IMR-90 (cell line): ENCODE data around the gene MYT1. TPM values are rescaled to one million over a fixed set of nuclear protein-coding genes. Genes with fewer than 3 reads are reported as not detected.
A peak's percentile ranks its signal among the peaks of the same experiment; 100 is the strongest.

ENCODE experiments used
- ATAC-seq: fragments of 200-7000 bp; cut with Tn5 transposase; 2 replicates; pipeline ENCODE4 v1.9.1; 2020; ENCODE audit warnings: low read depth, mild to moderate bottlenecking, moderate library complexity
- BruUV-seq: library from RNA; stranded (reverse); fragments of 400-500 nt; replicated peaks from 2 replicates; lab custom pipeline; 2021; lab: Mats Ljungman, UMichigan
- CTCF ChIA-PET: fragments of 300-600 bp; formaldehyde crosslinking; extraction: SDS; loops from one replicate; lab custom pipeline; 2021; ENCODE audit warnings: antibody characterized with exemption; lab: Yijun Ruan, JAX
- POLR2A ChIA-PET: fragments of 300-600 bp; sonication (Branson Sonifier 250); formaldehyde crosslinking; loops from one replicate; lab custom pipeline; 2022; ENCODE audit warnings: antibody characterized with exemption; ENCODE audit not compliant: unreplicated experiment; lab: Charles Lee
- DNase-seq: peaks from one replicate; pipeline ENCODE4 v3.0.0; 2013
- H2AFZ ChIP-seq: replicated peaks from 2 replicates; pipeline ENCODE3; 2013; ENCODE audit warnings: low read length, mild to moderate bottlenecking; ENCODE audit not compliant: poor library complexity
- H2AK5ac ChIP-seq: 2 replicates; pipeline ENCODE4 v1.6.1; 2013; ENCODE audit warnings: low read depth, low read length, inconsistent platforms
- H2AK9ac ChIP-seq: replicated peaks from 2 replicates; pipeline ENCODE3; 2013; ENCODE audit warnings: mild to moderate bottlenecking, low read depth, low read length, moderate library complexity; ENCODE audit not compliant: poor library complexity
- H2BK120ac ChIP-seq: 2 replicates; pipeline ENCODE4 v1.6.1; 2013; ENCODE audit warnings: low read depth, low read length, inconsistent platforms
- H2BK15ac ChIP-seq: 3 replicates; pipeline ENCODE4 v1.6.1; 2013; ENCODE audit warnings: low read depth, low read length, inconsistent platforms
- H2BK20ac ChIP-seq: 2 replicates; pipeline ENCODE4 v1.6.1; 2013; ENCODE audit warnings: low read depth, mild to moderate bottlenecking, inconsistent platforms, low read length, moderate library complexity
- H2BK5ac ChIP-seq: 2 replicates; pipeline ENCODE4 v1.6.1; 2013; ENCODE audit warnings: mild to moderate bottlenecking, low read depth, low read length, inconsistent platforms; ENCODE audit not compliant: poor library complexity, severe bottlenecking
- H3K14ac ChIP-seq: replicated peaks from 2 replicates; pipeline ENCODE4 v1.6.1; 2013; ENCODE audit warnings: low read depth, low read length, inconsistent platforms
- H3K18ac ChIP-seq: 2 replicates; pipeline ENCODE4 v1.6.1; 2013; ENCODE audit warnings: low read depth, low read length, control low read depth
- H3K23ac ChIP-seq: 2 replicates; pipeline ENCODE4 v1.6.1; 2013; ENCODE audit warnings: low read depth, low read length, inconsistent platforms
- H3K27ac ChIP-seq: 2 replicates; pipeline ENCODE4 v1.5.1; 2013; ENCODE audit warnings: mild to moderate bottlenecking, control low read depth, low read length; ENCODE audit not compliant: insufficient read depth
- H3K27me3 ChIP-seq: 2 replicates; pipeline ENCODE4 v1.6.1; 2013; ENCODE audit warnings: low read length; ENCODE audit not compliant: control insufficient read depth, insufficient read depth
- H3K36me3 ChIP-seq: 2 replicates; pipeline ENCODE4 v1.6.1; 2013; ENCODE audit warnings: low read length, mixed read lengths; ENCODE audit not compliant: control insufficient read depth, insufficient read depth
- H3K4ac ChIP-seq: 2 replicates; pipeline ENCODE4 v1.6.1; 2013; ENCODE audit warnings: low read depth, low read length, inconsistent platforms
- H3K4me1 ChIP-seq: 2 replicates; pipeline ENCODE4 v1.6.1; 2013; ENCODE audit warnings: low read length, mixed read lengths; ENCODE audit not compliant: control insufficient read depth, insufficient read depth
- H3K4me2 ChIP-seq: 2 replicates; pipeline ENCODE4 v1.6.1; 2013; ENCODE audit warnings: low read depth, mild to moderate bottlenecking, control low read depth, low read length, moderate library complexity
- H3K4me3 ChIP-seq: 2 replicates; pipeline ENCODE4 v1.5.1; 2013; ENCODE audit warnings: low read depth, mild to moderate bottlenecking, control low read depth, low read length, moderate library complexity; ENCODE audit not compliant: insufficient read depth
- H3K56ac ChIP-seq: 2 replicates; pipeline ENCODE4 v1.6.1; 2013; ENCODE audit warnings: low read length, inconsistent platforms; ENCODE audit not compliant: insufficient read depth; ENCODE audit errors: extremely low read depth
- H3K79me1 ChIP-seq, 2 experiments: 2 replicates each; pipeline ENCODE4 v1.6.1; 2013; ENCODE audit warnings: low read length in 2 of 2, inconsistent platforms in 1 of 2, low read depth in 1 of 2
- H3K9ac ChIP-seq: 2 replicates; pipeline ENCODE4 v1.6.1; 2013; ENCODE audit warnings: low read depth, low read length, control low read depth
- H3K9me1 ChIP-seq: 2 replicates; pipeline ENCODE4 v1.6.1; 2013; ENCODE audit warnings: low read length, inconsistent platforms; ENCODE audit not compliant: insufficient read depth
- H3K9me3 ChIP-seq: 2 replicates; pipeline ENCODE4 v1.6.1; 2013; ENCODE audit warnings: low read length; ENCODE audit not compliant: control insufficient read depth, insufficient read depth
- H4K20me1 ChIP-seq: 2 replicates; pipeline ENCODE4 v1.6.1; 2013; ENCODE audit warnings: low read length, inconsistent platforms; ENCODE audit not compliant: insufficient read depth
- H4K5ac ChIP-seq: 2 replicates; pipeline ENCODE4 v1.6.1; 2013; ENCODE audit warnings: mild to moderate bottlenecking, low read depth, low read length, control low read depth
- H4K8ac ChIP-seq, 2 experiments: 2 replicates each; pipeline ENCODE4 v1.6.1; 2013; ENCODE audit warnings: low read depth in 2 of 2, low read length in 2 of 2, control low read depth in 1 of 2, inconsistent platforms in 1 of 2
- H4K91ac ChIP-seq: 2 replicates; pipeline ENCODE4 v1.6.1; 2013; ENCODE audit warnings: low read depth, low read length, inconsistent platforms; ENCODE audit not compliant: insufficient read depth
- CEBPB ChIP-seq: IDR thresholded peaks from 2 replicates; pipeline ENCODE4 v1.6.1; 2012; ENCODE audit warnings: low read depth, low read length, improper control_type of control experiment
- MAZ ChIP-seq: IDR thresholded peaks from 2 replicates; pipeline ENCODE4 v1.6.1; 2012; ENCODE audit warnings: low read depth, mild to moderate bottlenecking, low read length, improper control_type of control experiment, moderate library complexity, borderline replicate concordance
- MXI1 ChIP-seq: IDR thresholded peaks from 2 replicates; pipeline ENCODE4 v1.6.1; 2012; ENCODE audit warnings: low read depth, mild to moderate bottlenecking, low read length, moderate library complexity, borderline replicate concordance
- NFE2L2 ChIP-seq: fragments of 150-350 bp; IDR thresholded peaks from 2 replicates; pipeline ENCODE4 v1.6.1; 2016; ENCODE audit warnings: low read depth, mild to moderate bottlenecking, low read length
- WGBS, 2 experiments: methylation state at CpG; one replicate each; pipeline versions ENCODE4 v1.1.5 to v1.1.7; 2013; ENCODE audit warnings: missing lambda C conversion rate in 2 of 2; ENCODE audit not compliant: insufficient read length in 1 of 2; ENCODE audit errors: extremely low coverage in 2 of 2; 5-methylcytosine and 5-hydroxymethylcytosine counted together
- dilution Hi-C: fragments of 300-500 bp; cut with HindIII; formaldehyde crosslinking; loops from one replicate; pipeline ENCODE4 v1.14.3; 2018; ENCODE audit warnings: low sequenced_read_pairs; ENCODE audit not compliant: unreplicated experiment
- in situ Hi-C: fragments of 300-500 bp; cut with MboI; formaldehyde crosslinking; loops from 3 replicates; pipeline ENCODE4 v1.14.3; 2019; ENCODE audit warnings: low sequenced_read_pairs, inconsistent platforms, mixed read lengths
- intact Hi-C: fragments of 100-400 bp; cut with micrococcal nuclease; formaldehyde crosslinking; loops from 2 replicates; pipeline ENCODE4 v1.10.0; 2022
- polyA plus RNA-seq, 3 experiments: library from polyadenylated mRNA; depleted of rRNA; stranded (reverse); fragments of >200 nt; gene quantifications; 2 replicates each; pipeline ENCODE4 v1.2.3, GENCODE V29; 2012; ENCODE audit warnings: low replicate concordance in 1 of 3
- total RNA-seq: library from RNA; depleted of rRNA; stranded (reverse); fragments of >200 nt; gene quantifications from 2 replicates; pipeline ENCODE4 v1.2.3, GENCODE V29; 2012
- TF ChIP-seq, protein P1 (sequence below): fragments of 150-350 bp; IDR thresholded peaks from 2 replicates; pipeline ENCODE4 v1.6.1; 2016; ENCODE audit warnings: low read depth, mild to moderate bottlenecking, low read length, moderate library complexity, borderline replicate concordance

MYT1 gene
- total and polyA plus RNA-seq, 2 of the 4 experiments (the other 2 are of a cell fraction), result not detected

DNA sequence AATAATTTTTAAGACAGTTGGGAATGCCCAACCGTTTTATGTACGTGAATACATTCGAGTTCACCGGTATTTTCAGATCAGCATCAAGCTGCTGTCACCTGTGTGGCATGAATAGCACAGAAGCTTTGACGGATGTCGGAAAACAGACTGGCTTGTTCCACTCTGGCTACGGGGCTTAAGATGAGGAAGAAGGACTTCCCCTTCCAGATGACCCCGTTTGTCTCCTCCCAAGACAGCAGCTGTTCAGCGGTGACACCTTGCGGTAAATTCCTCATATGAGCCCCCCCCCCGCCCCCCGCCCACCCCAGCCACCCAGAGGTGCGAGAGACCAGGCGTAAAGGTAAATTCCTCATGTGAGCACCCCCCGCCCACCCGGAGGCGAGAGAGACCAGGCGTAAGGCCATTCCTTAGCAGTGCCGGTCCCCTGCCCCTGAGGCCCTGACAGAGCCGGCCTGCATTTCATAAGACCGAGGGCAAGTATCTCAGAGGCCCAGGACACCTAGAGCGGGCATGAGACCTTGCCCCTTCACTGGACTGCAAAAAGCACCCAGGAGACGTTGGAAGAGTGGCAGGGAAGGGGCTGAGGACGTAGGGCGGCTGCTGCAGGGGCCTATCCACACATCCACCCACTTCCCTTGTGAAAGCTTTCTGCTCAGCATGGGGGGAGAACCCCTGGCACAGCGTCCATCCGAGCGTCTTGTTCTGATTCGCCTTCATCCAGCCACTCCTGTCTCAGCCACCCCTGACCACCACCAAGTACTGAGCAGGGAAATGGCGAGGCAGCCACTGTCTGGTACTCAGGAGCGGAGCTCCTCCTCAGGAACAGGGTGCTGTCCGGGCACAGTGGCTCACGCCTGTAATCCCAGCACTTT lies 84.0 kb downstream of the MYT1 start (continued):
- no peak for TF ChIP-seq MAZ

DNA sequence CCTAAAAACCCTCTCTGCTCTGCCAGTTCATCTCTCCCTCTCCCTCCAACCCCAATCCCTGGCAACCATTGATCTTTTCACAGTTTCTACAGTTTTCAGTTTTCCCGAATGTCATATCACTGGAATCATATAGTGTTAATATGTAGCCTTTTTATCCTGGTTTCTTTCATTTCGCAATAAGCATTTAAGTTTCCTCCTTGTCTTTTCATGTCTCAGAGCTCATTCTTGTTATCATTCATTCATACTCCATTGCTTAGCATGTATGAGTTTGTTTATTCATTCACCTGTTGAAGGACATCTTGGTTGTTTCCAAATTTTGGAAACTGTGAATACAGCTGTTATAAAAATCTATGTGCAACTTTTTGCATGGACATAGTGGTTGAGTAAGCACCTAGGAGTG lies 85.8 kb downstream of the MYT1 start:
- Histone ChIP-seq H3K4me1 (peaks cover 2% of the 10 kb centered on the region; the same call in 1 of the 2 replicates), H2BK20ac (no peak overlapping the region), H2BK5ac (no peak overlapping the region), H2AK9ac (no peak overlapping the region), H4K20me1 (no peaks in the 10 kb centered on the region), H3K4me3 (no peak overlapping the region), H4K8ac (no peak overlapping the region), H3K36me3 (no peaks in the 10 kb centered on the region), H3K23ac (no peak overlapping the region), H3K4me2 (no peak overlapping the region), H3K4ac (no peak overlapping the region), H2BK120ac (no peak overlapping the region), H3K18ac (no peak overlapping the region), H3K14ac (no peak overlapping the region), H4K91ac (no peak overlapping the region), H3K27me3 (peaks cover 39% of the 10 kb centered on the region), H4K5ac (no peak overlapping the region), H2BK15ac (no peak overlapping the region), H3K27ac (no peak overlapping the region), H3K9ac (no peak overlapping the region), H2AK5ac (no peak overlapping the region), H3K9me1 (no peaks in the 10 kb centered on the region), H3K9me3 (no peaks in the 10 kb centered on the region), H2AFZ (no peak overlapping the region), H3K79me1 (no peaks in the 10 kb centered on the region), H3K56ac (no peak overlapping the region)
- dilution Hi-C loops, result no loop called here
- in situ Hi-C loops, result no loop called here
- intact Hi-C loops, result no loop called here
- TF ChIP-seq, protein P1, sequence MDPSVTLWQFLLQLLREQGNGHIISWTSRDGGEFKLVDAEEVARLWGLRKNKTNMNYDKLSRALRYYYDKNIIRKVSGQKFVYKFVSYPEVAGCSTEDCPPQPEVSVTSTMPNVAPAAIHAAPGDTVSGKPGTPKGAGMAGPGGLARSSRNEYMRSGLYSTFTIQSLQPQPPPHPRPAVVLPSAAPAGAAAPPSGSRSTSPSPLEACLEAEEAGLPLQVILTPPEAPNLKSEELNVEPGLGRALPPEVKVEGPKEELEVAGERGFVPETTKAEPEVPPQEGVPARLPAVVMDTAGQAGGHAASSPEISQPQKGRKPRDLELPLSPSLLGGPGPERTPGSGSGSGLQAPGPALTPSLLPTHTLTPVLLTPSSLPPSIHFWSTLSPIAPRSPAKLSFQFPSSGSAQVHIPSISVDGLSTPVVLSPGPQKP, result no peak
- no peak for TF ChIP-seq NFE2L2
- TF ChIP-seq CEBPB, result peak; percentile 80
- TF ChIP-seq MXI1, result no peak
- DNase-seq (no peak), ATAC-seq (no peak)
- no CpG with 5 or more reads among the region's 2 CpGs for WGBS, 2 experiments
- CTCF ChIA-PET, result no interaction called here
- POLR2A ChIA-PET, result no interaction called here
- BruUV-seq, result no TSS peak
